Upper lobe of left lung (tissue), 6 donors: ENCODE data around the gene ZFHX3. TPM values are rescaled to one million over a fixed set of nuclear protein-coding genes. Genes with fewer than 3 reads are reported as not detected.

Source experiments
- ATAC-seq, 2 donors: fragments of 200-7000 bp; cut with Tn5 transposase; one replicate each; pipeline ENCODE4 v1.9.1; 2022; ENCODE audit warnings: mild to moderate bottlenecking in 2 of 2, moderate library complexity in 2 of 2; ENCODE audit not compliant: low FRiP score in 2 of 2
- DNase-seq, 2 donors: peaks; one replicate each; pipeline ENCODE4 v3.0.0-alpha.2; 2019 to 2020
- H3K27ac ChIP-seq, 4 donors: fragments of 200-600 bp; sonication (generic); one replicate each; pipeline ENCODE4 v1.5.1; 2016 to 2019
- H3K27me3 ChIP-seq, 4 donors: fragments of 200-600 bp; sonication (generic); one replicate each; pipeline ENCODE4 v1.5.1; 2017 to 2019
- H3K36me3 ChIP-seq, 4 donors: fragments of 200-600 bp; sonication (generic); one replicate each; pipeline ENCODE4 v1.5.1; 2016 to 2019
- H3K4me1 ChIP-seq, 4 donors: fragments of 200-600 bp; sonication (generic); one replicate each; pipeline ENCODE4 v1.5.1; 2018 to 2019
- H3K4me3 ChIP-seq, 4 donors: fragments of 200-600 bp; sonication (generic); one replicate each; pipeline ENCODE4 v1.5.1; 2017 to 2019; ENCODE audit warnings: mild to moderate bottlenecking in 2 of 4, moderate library complexity in 1 of 4
- H3K9me3 ChIP-seq, 4 donors: fragments of 200-600 bp; sonication (generic); one replicate each; pipeline ENCODE4 v1.5.1; 2018 to 2019
- CTCF ChIP-seq, 6 experiments: fragments of 450-650 bp in 4 of 6; fragments of 200-600 bp in 2 of 6; sonication (generic) in 2 of 6; IDR thresholded peaks; one replicate each; pipeline ENCODE4 v1.5.1; 2016 to 2019; ENCODE audit warnings: antibody characterized with exemption in 6 of 6
- EP300 ChIP-seq, 4 donors: sonication (generic); formaldehyde crosslinking; IDR thresholded peaks; one replicate each; pipeline ENCODE4 v1.5.1; 2017; ENCODE audit warnings: antibody characterized with exemption in 4 of 4, control low read depth in 2 of 4
- POLR2A ChIP-seq, 4 donors: fragments of 450-650 bp; IDR thresholded peaks; one replicate each; pipeline ENCODE4 v1.5.1; 2016 to 2017; ENCODE audit warnings: antibody characterized with exemption in 4 of 4, mild to moderate bottlenecking in 2 of 4
- POLR2AphosphoS5 ChIP-seq, 2 donors: sonication (generic); formaldehyde crosslinking; IDR thresholded peaks; one replicate each; pipeline ENCODE4 v1.5.1; 2017; ENCODE audit warnings: antibody characterized with exemption in 2 of 2
- WGBS, 2 donors: methylation state at CpG; one replicate each; pipeline ENCODE4 v1.1.5; 2017 to 2018; 5-methylcytosine and 5-hydroxymethylcytosine counted together
- total RNA-seq, 6 donors: library from RNA; depleted of rRNA in 4 of 6; stranded (reverse); fragments of >200 nt in 4 of 6; gene quantifications; one replicate each; pipeline versions ENCODE4 v1.1.0 to v1.2.1, GENCODE V29; 2016 to 2021
- donor health status: DM: no; HTN: no; CAD: no; lungs with moderate emphysema.
- donor health status: DM: no; HTN: yes; CAD: no; lungs with severe emphysema.

Gene ZFHX3
- total RNA-seq, 6 donors from 2014 or later: 22.4 to 40.3 (median 27.0) TPM

- H3K27me3 ChIP-seq: no peaks in the 10 kb centered on the region
- peaks cover 0 to 3% (median 1%) of the 10 kb centered on the region in 4 donors for H3K4me1 ChIP-seq
- no peaks in the 10 kb centered on the region for H3K36me3 ChIP-seq
- no peak for TF ChIP-seq POLR2A (IDR thresholded peaks at IDR 0.05)
- TF ChIP-seq POLR2AphosphoS5 (IDR thresholded peaks at IDR 0.05): no peak
- TF ChIP-seq EP300 (IDR thresholded peaks at IDR 0.05): no peak
- no peak for TF ChIP-seq CTCF (IDR thresholded peaks at IDR 0.05)
- DNase-seq (no peak), ATAC-seq (no peak)
- H3K9me3 ChIP-seq: no peaks in the 10 kb centered on the region
- H3K27ac ChIP-seq: no peak overlapping the region
- no peak overlapping the region for H3K4me3 ChIP-seq
- 91 to 96% methylated on average over 7 of the region's 7 CpGs for WGBS, 2 donors
These were observed 212.8 kb downstream of the ZFHX3 start for GRCh38 chr16:72835086-72835485.

GRCh38 chr16:72834499-72834898 is 213.4 kb downstream of the ZFHX3 start:
- no peaks in the 10 kb centered on the region for H3K9me3 ChIP-seq
- H3K27ac ChIP-seq: no peak overlapping the region
- peaks cover 0 to 3% (median 1%) of the 10 kb centered on the region in 4 donors for H3K4me1 ChIP-seq
- WGBS, 2 donors: 93 to 94% methylated on average over 9 of the region's 9 CpGs
- TF ChIP-seq EP300 (IDR thresholded peaks at IDR 0.05): no peak
- no peak for TF ChIP-seq CTCF (IDR thresholded peaks at IDR 0.05)
- no peak for TF ChIP-seq POLR2A (IDR thresholded peaks at IDR 0.05)
- no peak for TF ChIP-seq POLR2AphosphoS5 (IDR thresholded peaks at IDR 0.05)
- ATAC-seq: no peak
- H3K4me3 ChIP-seq: no peak overlapping the region
- DNase-seq: no peak
- H3K27me3 ChIP-seq: no peaks in the 10 kb centered on the region
- peaks cover 0 to 3% (median 0%) of the 10 kb centered on the region in 4 donors for H3K36me3 ChIP-seq

GRCh38 chr16:72833969-72834368 is 214.0 kb downstream of the ZFHX3 start:
- WGBS, 2 donors: 87 to 96% methylated on average over 2 of the region's 2 CpGs
- Histone ChIP-seq H3K9me3 (no peaks in the 10 kb centered on the region), H3K27ac (no peak overlapping the region), H3K4me1 (peaks cover 0 to 3% (median 1%) of the 10 kb centered on the region in 4 donors), H3K36me3 (peaks cover 0 to 8% (median 0%) of the 10 kb centered on the region in 4 donors), H3K4me3 (no peak overlapping the region), H3K27me3 (no peaks in the 10 kb centered on the region)
- DNase-seq: no peak
- TF ChIP-seq POLR2AphosphoS5 (IDR thresholded peaks at IDR 0.05): no peak
- ATAC-seq: no peak

- no peak for TF ChIP-seq EP300 (IDR thresholded peaks at IDR 0.05)
- TF ChIP-seq POLR2A (IDR thresholded peaks at IDR 0.05): no peak
- no peak for TF ChIP-seq POLR2AphosphoS5 (IDR thresholded peaks at IDR 0.05)
- TF ChIP-seq CTCF (IDR thresholded peaks at IDR 0.05): no peak
- H3K4me1 ChIP-seq: peaks cover 0 to 3% (median 1%) of the 10 kb centered on the region in 4 donors
- H3K9me3 ChIP-seq: no peaks in the 10 kb centered on the region
- peaks cover 0 to 8% (median 0%) of the 10 kb centered on the region in 4 donors for H3K36me3 ChIP-seq
- WGBS, 2 donors: 97 to 99% methylated on average over 3 of the region's 3 CpGs
- H3K27ac ChIP-seq: no peak overlapping the region
- no peak overlapping the region for H3K4me3 ChIP-seq
- ATAC-seq (no peak), DNase-seq (no peak)
- H3K27me3 ChIP-seq: no peaks in the 10 kb centered on the region
These were observed 214.4 kb downstream of the ZFHX3 start for GRCh38 chr16:72833482-72833881.

- peak; percentile 82 to 96 for ATAC-seq
- H3K36me3 ChIP-seq: peaks cover 0 to 8% (median 0%) of the 10 kb centered on the region in 4 donors
- H3K4me1 ChIP-seq: peaks cover 0 to 3% (median 1%) of the 10 kb centered on the region in 4 donors
- no peak overlapping the region for H3K27ac ChIP-seq
- 46 to 49% methylated on average over 13 of the region's 13 CpGs for WGBS, 2 donors
- no peaks in the 10 kb centered on the region for H3K27me3 ChIP-seq
- H3K4me3 ChIP-seq: no peak overlapping the region
- peak; percentile 76 to 86 for DNase-seq
- TF ChIP-seq POLR2A (IDR thresholded peaks at IDR 0.05): no peak
- TF ChIP-seq CTCF (IDR thresholded peaks at IDR 0.05): peak; percentile 84 to 98 (median 92)
- TF ChIP-seq EP300 (IDR thresholded peaks at IDR 0.05): no peak
- TF ChIP-seq POLR2AphosphoS5 (IDR thresholded peaks at IDR 0.05): peak in 1 of 2 donors; percentile 10
- no peaks in the 10 kb centered on the region for H3K9me3 ChIP-seq
These were observed 215.2 kb downstream of the ZFHX3 start for GRCh38 chr16:72832621-72833248.
